MCF 10A (cell line): Measurements from ENCODE around the gene FBXW11. TPM values are rescaled to one million over a fixed set of nuclear protein-coding genes. Genes with fewer than 3 reads are reported as not detected.
A peak's percentile ranks its signal among the peaks of the same experiment; 100 is the strongest.

Experiments used
- BruUV-seq: library from RNA; stranded (reverse); fragments of 400-500 nt; replicated peaks from 2 replicates; lab custom pipeline; 2021; lab: Mats Ljungman, UMichigan
- CTCF ChIA-PET: fragments of 300-600 bp; sonication (Branson Sonifier 250); formaldehyde crosslinking; extraction: SDS; loops from one replicate; lab custom pipeline; 2021; ENCODE audit warnings: antibody characterized with exemption, inconsistent platforms; lab: Yijun Ruan, JAX
- POLR2A ChIA-PET: fragments of 300-600, 350-650 bp; sonication (Branson Sonifier 250); formaldehyde crosslinking; extraction: SDS; loops from one replicate; lab custom pipeline; 2020; ENCODE audit warnings: antibody characterized with exemption, inconsistent platforms; lab: Yijun Ruan, JAX
- DNase-seq: peaks from one replicate; pipeline ENCODE4 v3.0.0-alpha.2; 2018; ENCODE audit not compliant: unreplicated experiment
- H3K27ac Mint-ChIP-seq: one replicate; pipeline ENCODE4 v1.8.0; 2022; ENCODE audit warnings: mild to moderate bottlenecking, low read depth, mixed read lengths; ENCODE audit not compliant: unreplicated experiment
- H3K27me3 Mint-ChIP-seq: one replicate; pipeline ENCODE4 v1.8.0; 2022; ENCODE audit warnings: mixed read lengths; ENCODE audit not compliant: insufficient read depth, unreplicated experiment
- H3K36me3 Mint-ChIP-seq: one replicate; pipeline ENCODE4 v1.8.0; 2022; ENCODE audit warnings: mild to moderate bottlenecking, moderate library complexity, mixed read lengths; ENCODE audit not compliant: insufficient read depth, unreplicated experiment
- H3K4me1 Mint-ChIP-seq: one replicate; pipeline ENCODE4 v1.8.0; 2022; ENCODE audit warnings: mixed read lengths; ENCODE audit not compliant: insufficient read depth, unreplicated experiment
- H3K4me3 Mint-ChIP-seq: one replicate; pipeline ENCODE4 v1.8.0; 2022; ENCODE audit warnings: mild to moderate bottlenecking, moderate library complexity, mixed read lengths; ENCODE audit not compliant: unreplicated experiment
- H3K9me3 Mint-ChIP-seq: one replicate; pipeline ENCODE4 v1.8.0; 2022; ENCODE audit warnings: mixed read lengths; ENCODE audit not compliant: unreplicated experiment
- CTCF ChIP-seq: fragments of 200-600 bp; IDR thresholded peaks from one replicate; pipeline ENCODE4 v1.8.0; 2022; ENCODE audit warnings: antibody characterized with exemption, mild to moderate bottlenecking; ENCODE audit not compliant: unreplicated experiment
- intact Hi-C: fragments of 100-400 bp; cut with micrococcal nuclease; formaldehyde crosslinking; loops from 2 replicates; pipeline ENCODE4 v1.14.1; 2022
- total RNA-seq: library from RNA; stranded (reverse); gene quantifications from 2 replicates; pipeline ENCODE4 v1.2.3, GENCODE V29; 2022

FBXW11 gene
- total RNA-seq, 1 experiment from 2014 or later, result 64.7 TPM

GRCh38 chr5:172009536-172010270 is 3.3 kb upstream of the FBXW11 start:
- no peak overlapping the region for H3K27ac Mint-ChIP-seq
- intact Hi-C loops, result loop anchor here (2.0 to 10.0 kb wide), 3 partner anchors 31 to 595 kb away; partner anchors contain the start of gene FGF18
- no TSS peak for BruUV-seq
- no peaks in the 10 kb centered on the region for H3K9me3 Mint-ChIP-seq
- no peak for DNase-seq
- no peak overlapping the region for H3K4me3 Mint-ChIP-seq
- peaks cover 26% of the 10 kb centered on the region for H3K4me1 Mint-ChIP-seq
- H3K36me3 Mint-ChIP-seq, result no peaks in the 10 kb centered on the region
- TF ChIP-seq CTCF, result no peak
- ChIA-PET CTCF (interaction anchor here (0.6 to 12.7 kb wide), 22 partner anchors 12 to 687 kb away, joined by 3 to 153 read pairs (median 4); partner anchors contain the start of gene STK10), POLR2A (interaction anchor here (0.7 to 5.7 kb wide), 10 partner anchors 10 to 622 kb away, joined by 3 to 49 read pairs (median 4); partner anchors contain the start of genes STK10 and UBTD2)
- no peaks in the 10 kb centered on the region for H3K27me3 Mint-ChIP-seq

- Mint-ChIP-seq H3K27ac (no peak overlapping the region), H3K9me3 (no peaks in the 10 kb centered on the region)
Observed at GRCh38 chr5:172008689-172009141, 2.3 kb upstream of the FBXW11 start.

GRCh38 chr5:172008111-172008455 is 1.6 kb upstream of the FBXW11 start:
- TF ChIP-seq CTCF, result no peak
- intact Hi-C loops, result loop anchor here (2.0 to 10.0 kb wide), 3 partner anchors 33 to 593 kb away; partner anchors contain the start of gene FGF18
- no peaks in the 10 kb centered on the region for H3K27me3 Mint-ChIP-seq
- H3K4me1 Mint-ChIP-seq, result peaks cover 37% of the 10 kb centered on the region
- BruUV-seq, result no TSS peak
- ChIA-PET POLR2A (interaction anchor here (0.6 to 5.7 kb wide), 25 partner anchors 12 to 527 kb away, joined by 3 to 55 read pairs (median 8); partner anchors contain the start of genes STK10 and UBTD2), CTCF (interaction anchor here (0.6 to 12.7 kb wide), 18 partner anchors 23 to 1252 kb away, joined by 3 to 153 read pairs (median 8); partner anchors contain the start of genes FGF18 and STK10)
- H3K27ac Mint-ChIP-seq, result peak overlapping the region; percentile 95
- no peaks in the 10 kb centered on the region for H3K9me3 Mint-ChIP-seq
- peak; percentile 54 for DNase-seq
- H3K36me3 Mint-ChIP-seq, result no peaks in the 10 kb centered on the region
- peak overlapping the region; percentile 90 for H3K4me3 Mint-ChIP-seq

More at GRCh38 chr5:172008689-172009141, 2.3 kb upstream of the FBXW11 start:
- Mint-ChIP-seq H3K36me3 (no peaks in the 10 kb centered on the region), H3K4me1 (peaks cover 30% of the 10 kb centered on the region), H3K27me3 (no peaks in the 10 kb centered on the region), H3K4me3 (no peak overlapping the region)
- ChIA-PET CTCF (interaction anchor here (0.6 to 12.7 kb wide), 16 partner anchors 13 to 604 kb away, joined by 3 to 153 read pairs (median 6); partner anchors contain the start of genes FGF18 and STK10), POLR2A (interaction anchor here (0.6 to 5.7 kb wide), 10 partner anchors 11 to 621 kb away, joined by 3 to 49 read pairs (median 4); partner anchors contain the start of gene UBTD2)
- no peak for TF ChIP-seq CTCF
- intact Hi-C loops, result loop anchor here (2.0 to 10.0 kb wide), 3 partner anchors 32 to 594 kb away; partner anchors contain the start of gene FGF18
- BruUV-seq, result no TSS peak
- DNase-seq, result peak; percentile 72
